GM23338 (cell line): Measurements from ENCODE around the gene IDE. TPM values are rescaled to one million over a fixed set of nuclear protein-coding genes. Genes with fewer than 3 reads are reported as not detected.

Experiments
- ATAC-seq: fragments of 200-7000 bp; cut with Tn5 transposase; 3 replicates; pipeline ENCODE4 v1.9.1; 2020
- DNase-seq: peaks from one replicate; pipeline ENCODE4 v3.0.0-alpha.2; 2015; ENCODE audit warnings: low spot score
- H2AFZ ChIP-seq: fragments of 200-600 bp; sonication (generic); 2 replicates; pipeline ENCODE4 v1.8.0; 2016; ENCODE audit warnings: antibody characterized with exemption, mild to moderate bottlenecking, moderate library complexity
- H3F3A ChIP-seq: fragments of 200-600 bp; sonication (generic); replicated peaks from 2 replicates; pipeline ENCODE4 v1.8.0; 2017; ENCODE audit warnings: antibody characterized with exemption, mixed run types, low read depth
- H3K27ac ChIP-seq: fragments of 200-600 bp; sonication (generic); 2 replicates; pipeline ENCODE4 v1.6.1; 2016; ENCODE audit warnings: low read depth
- H3K27me3 ChIP-seq: fragments of 200-600 bp; sonication (generic); 2 replicates; pipeline ENCODE4 v1.8.0; 2016; ENCODE audit warnings: mild to moderate bottlenecking, mixed run types, moderate library complexity; ENCODE audit not compliant: insufficient read depth
- H3K36me3 ChIP-seq: fragments of 200-600 bp; sonication (generic); 2 replicates; pipeline ENCODE4 v1.8.0; 2016; ENCODE audit warnings: mild to moderate bottlenecking; ENCODE audit not compliant: insufficient read depth
- H3K4me1 ChIP-seq: fragments of 200-600 bp; sonication (generic); 2 replicates; pipeline ENCODE4 v1.8.0; 2016; ENCODE audit warnings: mild to moderate bottlenecking, moderate library complexity; ENCODE audit not compliant: insufficient read depth
- H3K4me2 ChIP-seq: fragments of 200-600 bp; sonication (generic); 2 replicates; pipeline ENCODE4 v1.7.1; 2017; ENCODE audit warnings: mixed run types
- H3K4me3 ChIP-seq: fragments of 200-600 bp; sonication (generic); 2 replicates; pipeline ENCODE4 v1.6.1; 2016; ENCODE audit warnings: mixed run types
- H3K79me2 ChIP-seq: fragments of 200-600 bp; sonication (generic); replicated peaks from 2 replicates; pipeline ENCODE4 v1.8.0; 2017; ENCODE audit warnings: mild to moderate bottlenecking; ENCODE audit not compliant: insufficient read depth
- H3K9me2 ChIP-seq: fragments of 200-600 bp; sonication (generic); 2 replicates; pipeline ENCODE4 v1.8.0; 2017; ENCODE audit not compliant: insufficient read depth
- H4K20me1 ChIP-seq: fragments of 200-600 bp; sonication (generic); replicated peaks from 2 replicates; pipeline ENCODE4 v1.8.0; 2017; ENCODE audit warnings: mild to moderate bottlenecking; ENCODE audit not compliant: insufficient read depth
- H3K27ac Mint-ChIP-seq: 2 replicates; pipeline ENCODE4 v1.8.0; 2020; ENCODE audit warnings: inconsistent platforms, mild to moderate bottlenecking, moderate library complexity, mixed read lengths
- H3K27me3 Mint-ChIP-seq: 3 replicates; pipeline ENCODE4 v1.8.0; 2022; ENCODE audit warnings: low read depth, mild to moderate bottlenecking, moderate library complexity, mixed read lengths, inconsistent platforms; ENCODE audit not compliant: insufficient read depth, poor library complexity
- H3K36me3 Mint-ChIP-seq: 3 replicates; pipeline ENCODE4 v1.8.0; 2021; ENCODE audit warnings: low read depth, mild to moderate bottlenecking, inconsistent platforms, moderate library complexity, mixed read lengths
- H3K4me1 Mint-ChIP-seq: 3 replicates; pipeline ENCODE4 v1.8.0; 2020; ENCODE audit warnings: mild to moderate bottlenecking, inconsistent platforms, mixed read lengths
- H3K4me3 Mint-ChIP-seq: 3 replicates; pipeline ENCODE4 v1.8.0; 2021; ENCODE audit warnings: moderate library complexity, mild to moderate bottlenecking, inconsistent platforms, mixed read lengths
- H3K9me3 Mint-ChIP-seq: 3 replicates; pipeline ENCODE4 v1.8.0; 2020; ENCODE audit warnings: moderate library complexity, mild to moderate bottlenecking, inconsistent platforms, mixed read lengths
- CREB1 ChIP-seq: fragments of 250-450 bp; sonication (Bioruptor Pico); IDR thresholded peaks from 2 replicates; pipeline ENCODE4 v1.5.0; 2020; ENCODE audit warnings: low read depth, mild to moderate bottlenecking, moderate library complexity
- EZH2 ChIP-seq: fragments of 200-600 bp; sonication (generic); IDR thresholded peaks from one replicate; pipeline ENCODE4 v1.8.0; 2017; ENCODE audit warnings: antibody characterized with exemption, mild to moderate bottlenecking, low read depth; ENCODE audit not compliant: unreplicated experiment
- EZH2phosphoT487 ChIP-seq: fragments of 200-600 bp; sonication (generic); IDR thresholded peaks from one replicate; pipeline ENCODE4 v1.8.1; 2018; ENCODE audit warnings: antibody characterized with exemption; ENCODE audit not compliant: unreplicated experiment
- JUNB ChIP-seq: IDR thresholded peaks from one replicate; pipeline ENCODE4 v1.6.1; 2016; ENCODE audit warnings: antibody characterized with exemption; ENCODE audit not compliant: unreplicated experiment
- NANOG ChIP-seq: IDR thresholded peaks from 2 replicates; pipeline ENCODE4 v1.6.1; 2016; ENCODE audit warnings: antibody characterized with exemption, borderline replicate concordance
- POLR2AphosphoS5 ChIP-seq: IDR thresholded peaks from 2 replicates; pipeline ENCODE4 v1.6.1; 2016; ENCODE audit warnings: antibody characterized with exemption, low read depth
- ZNF114 ChIP-seq: fragments of 250-450 bp; sonication (Bioruptor Pico); IDR thresholded peaks from 2 replicates; pipeline ENCODE4 v1.5.0; 2020; ENCODE audit warnings: mild to moderate bottlenecking, moderate library complexity
- ZNF331 ChIP-seq: fragments of 250-450 bp; sonication (Bioruptor Pico); IDR thresholded peaks from 2 replicates; pipeline ENCODE4 v1.5.0; 2020; ENCODE audit warnings: low read depth, mild to moderate bottlenecking, moderate library complexity
- ZNF462 ChIP-seq: fragments of 250-450 bp; sonication (Bioruptor Pico); IDR thresholded peaks from 2 replicates; pipeline ENCODE4 v1.5.0; 2020; ENCODE audit warnings: mild to moderate bottlenecking, moderate library complexity
- polyA plus RNA-seq: library from polyadenylated mRNA; unstranded; fragments of >200 nt; fragmentation: Nextera tagmentation; extraction: Ambion mirVana; gene quantifications from 2 replicates; pipeline ENCODE4 v1.2.1, GENCODE V29; 2016
- total RNA-seq: library from RNA; depleted of rRNA; stranded (reverse); fragments of >200 nt; shearing (Covaris generic); gene quantifications from 2 replicates; pipeline ENCODE4 v1.2.3, GENCODE V29; 2014

The IDE gene
- total and polyA plus RNA-seq, 2 experiments from 2014 or later: 12.9 to 36.3 TPM

- no peak for TF ChIP-seq ZNF462 (CRISPR knock-in tag)
- TF ChIP-seq CREB1 (CRISPR knock-in tag): no peak
- no peak for TF ChIP-seq NANOG
- TF ChIP-seq JUNB: no peak
- TF ChIP-seq ZNF114 (CRISPR knock-in tag): no peak
- TF ChIP-seq ZNF331 (CRISPR knock-in tag): no peak
These were observed 87.3 kb downstream of the IDE start (continued) for GRCh38 chr10:92486637-92487036.

- no peaks in the 10 kb centered on the region; the same call in 1 of the 2 replicates for H4K20me1 ChIP-seq
- Mint-ChIP-seq H3K4me3 (no peak overlapping the region), H3K36me3 (peaks cover 47% of the 10 kb centered on the region), H3K4me1 (peaks cover 7% of the 10 kb centered on the region; the same call in 2 of the 3 replicates), H3K27me3 (peaks cover 2% of the 10 kb centered on the region), H3K9me3 (no peaks in the 10 kb centered on the region), H3K27ac (no peak overlapping the region)
- ATAC-seq: no peak
- no peak for DNase-seq
- peaks cover 4% of the 10 kb centered on the region for H3K36me3 ChIP-seq
- H3K4me2 ChIP-seq: no peak overlapping the region
- no peak overlapping the region for H3K4me3 ChIP-seq
- no peaks in the 10 kb centered on the region for H3K79me2 ChIP-seq
- no peak overlapping the region for H2AFZ ChIP-seq
- no peak overlapping the region for H3K27ac ChIP-seq
- no peaks in the 10 kb centered on the region for H3K27me3 ChIP-seq
- no peak for TF ChIP-seq ZNF114 (CRISPR knock-in tag)
- no peak for TF ChIP-seq ZNF462 (CRISPR knock-in tag)
- no peak for TF ChIP-seq EZH2
- TF ChIP-seq EZH2phosphoT487: no peak
- no peak for TF ChIP-seq POLR2AphosphoS5
- no peaks in the 10 kb centered on the region for H3K4me1 ChIP-seq
- H3F3A ChIP-seq: no peaks in the 10 kb centered on the region
- H3K9me2 ChIP-seq: no peaks in the 10 kb centered on the region
These were observed 90.4 kb downstream of the IDE start for GRCh38 chr10:92483539-92483938.
